NB4 (cell line): ENCODE measurements around the gene ZFHX3.
"Not testable (repeated sequence)": the region's sequence is repeated elsewhere in the genome, so short reads cannot be mapped to it uniquely, and the experiment has no call there.

Experiments
- DNase-seq: peaks from one replicate; pipeline ENCODE4 v3.0.0; 2010; ENCODE audit warnings: low read depth
- H3K4me3 ChIP-seq: one replicate; pipeline ENCODE4 v1.5.1; 2011; ENCODE audit warnings: mild to moderate bottlenecking, low read depth, low read length, moderate library complexity
- CTCF ChIP-seq: IDR thresholded peaks from one replicate; pipeline ENCODE4 v1.5.1; 2012; ENCODE audit warnings: low read depth, low read length
- MAX ChIP-seq: IDR thresholded peaks from 2 replicates; pipeline ENCODE4 v1.6.1; 2011; ENCODE audit warnings: low read depth, low read length
- MYC ChIP-seq: IDR thresholded peaks from 2 replicates; pipeline ENCODE4 v1.6.1; 2011; ENCODE audit warnings: low read depth, low read length
- POLR2A ChIP-seq: IDR thresholded peaks from 2 replicates; pipeline ENCODE4 v1.6.1; 2011; ENCODE audit warnings: mild to moderate bottlenecking; ENCODE audit not compliant: insufficient read length; ENCODE audit errors: extremely low read depth

The ZFHX3 gene

GRCh38 chr16:73010150-73010676, 37.7 kb downstream of the ZFHX3 start:
- no peak overlapping the region for H3K4me3 ChIP-seq
- TF ChIP-seq MYC (no peak), CTCF (no peak), POLR2A (no peak), MAX (no peak)
- no peak for DNase-seq

- DNase-seq, H3K4me3 ChIP-seq: not testable (repeated sequence)
Measured at GRCh38 chr16:73009710-73010109, 38.2 kb downstream of the ZFHX3 start.

- no peak overlapping the region for H3K4me3 ChIP-seq
- no peak for DNase-seq
- TF ChIP-seq CTCF (no peak), MYC (no peak), POLR2A (no peak)
Measured at GRCh38 chr16:73006026-73006425, 41.9 kb downstream of the ZFHX3 start.

- DNase-seq: no peak
- no peak for TF ChIP-seq CTCF
- no peak for TF ChIP-seq MAX
- TF ChIP-seq MYC: no peak
- TF ChIP-seq POLR2A: no peak
Measured at GRCh38 chr16:73002866-73003265, 45.1 kb downstream of the ZFHX3 start.

GRCh38 chr16:73000907-73001521, 46.9 kb downstream of the ZFHX3 start:
- TF ChIP-seq POLR2A: no peak
- TF ChIP-seq MYC: no peak
- TF ChIP-seq MAX: no peak
- no peak for TF ChIP-seq CTCF
- no peak overlapping the region for H3K4me3 ChIP-seq
- DNase-seq: no peak

More at GRCh38 chr16:73002866-73003265, 45.1 kb downstream of the ZFHX3 start:
- no peak overlapping the region for H3K4me3 ChIP-seq

- DNase-seq: no peak
- TF ChIP-seq CTCF: no peak
- no peak for TF ChIP-seq MYC
- no peak for TF ChIP-seq MAX
- TF ChIP-seq POLR2A: no peak
- no peak overlapping the region for H3K4me3 ChIP-seq
Measured at GRCh38 chr16:73000020-73000906, 47.7 kb downstream of the ZFHX3 start.
